Cardiac muscle cell (in vitro differentiated cells and primary cell): ENCODE results near the gene SEZ6L. TPM values are rescaled to one million over a fixed set of nuclear protein-coding genes. Genes with fewer than 3 reads are reported as not detected.
A peak's percentile ranks its signal among the peaks of the same experiment; 100 is the strongest.

Experiments
- DNase-seq, 2 donors: peaks; one replicate each; pipeline versions ENCODE4 v3.0.0 to v3.0.0-alpha.2; 2010 to 2017; ENCODE audit warnings: low read depth in 1 of 2, low spot score in 1 of 2
- H3K27ac ChIP-seq: fragments of 200-600 bp; sonication (generic); 2 replicates; pipeline ENCODE4 v1.5.1; 2016
- H3K27me3 ChIP-seq: fragments of 200-600 bp; sonication (generic); 2 replicates; pipeline ENCODE4 v1.6.0; 2016; ENCODE audit warnings: control low read depth
- H3K36me3 ChIP-seq: fragments of 200-600 bp; sonication (generic); 2 replicates; pipeline ENCODE4 v1.5.1; 2016; ENCODE audit warnings: control low read depth
- H3K4me1 ChIP-seq: fragments of 200-600 bp; sonication (generic); 2 replicates; pipeline ENCODE4 v1.8.1; 2017; ENCODE audit warnings: low read depth, mild to moderate bottlenecking, mixed run types
- H3K4me3 ChIP-seq: fragments of 200-600 bp; sonication (generic); 2 replicates; pipeline ENCODE4 v1.5.1; 2016; ENCODE audit warnings: mild to moderate bottlenecking
- H3K9me3 ChIP-seq: fragments of 200-600 bp; sonication (generic); 2 replicates; pipeline ENCODE4 v1.5.1; 2017; ENCODE audit warnings: low read depth, mild to moderate bottlenecking, control low read depth
- CTCF ChIP-seq: IDR thresholded peaks from 2 replicates; pipeline ENCODE4 v1.5.1; 2012; ENCODE audit warnings: low read depth, mild to moderate bottlenecking, low read length
- polyA plus RNA-seq: library from polyadenylated mRNA; unstranded; fragments of >200 nt; fragmentation: Nextera tagmentation; extraction: Ambion mirVana; gene quantifications from 2 replicates; pipeline ENCODE4 v1.2.1, GENCODE V29; 2016
- total RNA-seq: library from RNA; depleted of rRNA; stranded (reverse); fragments of >200 nt; gene quantifications from 2 replicates; pipeline ENCODE4 v1.2.3, GENCODE V29; 2016

SEZ6L gene
- total and polyA plus RNA-seq, 2 experiments from 2014 or later = 0.12 TPM; not detected in 1

GRCh38 chr22:26174280-26174679 is 5.0 kb downstream of the SEZ6L start:
- TF ChIP-seq CTCF = no peak
- peaks cover 30% of the 10 kb centered on the region for H3K27me3 ChIP-seq
- H3K4me1 ChIP-seq = peaks cover 5% of the 10 kb centered on the region
- no peaks in the 10 kb centered on the region for H3K9me3 ChIP-seq
- peak in 1 of 2 donors; percentile 20 for DNase-seq
- no peaks in the 10 kb centered on the region for H3K36me3 ChIP-seq
- H3K4me3 ChIP-seq = no peak overlapping the region
- no peak overlapping the region for H3K27ac ChIP-seq

- Histone ChIP-seq H3K27ac (no peak overlapping the region), H3K4me1 (no peaks in the 10 kb centered on the region), H3K27me3 (no peaks in the 10 kb centered on the region), H3K36me3 (no peaks in the 10 kb centered on the region), H3K9me3 (no peaks in the 10 kb centered on the region), H3K4me3 (no peak overlapping the region)
- no peak for DNase-seq
- TF ChIP-seq CTCF = no peak
These were observed 13.5 kb downstream of the SEZ6L start for GRCh38 chr22:26182723-26183122.

GRCh38 chr22:26185190-26185589 is 15.9 kb downstream of the SEZ6L start:
- no peaks in the 10 kb centered on the region for H3K27me3 ChIP-seq
- H3K4me3 ChIP-seq = no peak overlapping the region
- DNase-seq = no peak
- H3K36me3 ChIP-seq = no peaks in the 10 kb centered on the region
- no peak for TF ChIP-seq CTCF
- H3K9me3 ChIP-seq = no peaks in the 10 kb centered on the region
- no peaks in the 10 kb centered on the region for H3K4me1 ChIP-seq
- no peak overlapping the region for H3K27ac ChIP-seq

- no peak overlapping the region for H3K4me3 ChIP-seq
- no peak for DNase-seq
- H3K36me3 ChIP-seq = no peaks in the 10 kb centered on the region
- no peaks in the 10 kb centered on the region for H3K4me1 ChIP-seq
- no peaks in the 10 kb centered on the region for H3K27me3 ChIP-seq
- H3K9me3 ChIP-seq = no peaks in the 10 kb centered on the region
- TF ChIP-seq CTCF = no peak
- no peak overlapping the region for H3K27ac ChIP-seq
These were observed 19.1 kb downstream of the SEZ6L start for GRCh38 chr22:26188341-26188740.

- no peaks in the 10 kb centered on the region for H3K36me3 ChIP-seq
These were observed 25.1 kb downstream of the SEZ6L start for GRCh38 chr22:26194313-26194712.

More at GRCh38 chr22:26194313-26194712, 25.1 kb downstream of the SEZ6L start:
- H3K4me1 ChIP-seq = no peaks in the 10 kb centered on the region
- H3K9me3 ChIP-seq = no peaks in the 10 kb centered on the region
- TF ChIP-seq CTCF = no peak
- no peak overlapping the region for H3K4me3 ChIP-seq
- DNase-seq = no peak
- H3K27me3 ChIP-seq = no peaks in the 10 kb centered on the region
- H3K27ac ChIP-seq = no peak overlapping the region
